Endometrial microvascular endothelial cells (primary cell): ENCODE data around the gene ZNF367. TPM values are rescaled to one million over a fixed set of nuclear protein-coding genes. Genes with fewer than 3 reads are reported as not detected.

Experiments used
- in situ Hi-C: cut with HindIII; loops from 2 replicates; pipeline ENCODE4 v1.10.0; 2017; ENCODE audit warnings: low sequenced_read_pairs, low pct_unique_long_range_greater_than_20kb; ENCODE audit errors: inconsistent ontology term
- total RNA-seq: library from RNA; depleted of rRNA; stranded (reverse); fragments of >200 nt; gene quantifications from one replicate; pipeline ENCODE4 v1.2.3, GENCODE V29; 2015; ENCODE audit errors: inconsistent ontology term

The ZNF367 gene
- total RNA-seq, 1 donor from 2014 or later = 11.1 TPM

DNA sequence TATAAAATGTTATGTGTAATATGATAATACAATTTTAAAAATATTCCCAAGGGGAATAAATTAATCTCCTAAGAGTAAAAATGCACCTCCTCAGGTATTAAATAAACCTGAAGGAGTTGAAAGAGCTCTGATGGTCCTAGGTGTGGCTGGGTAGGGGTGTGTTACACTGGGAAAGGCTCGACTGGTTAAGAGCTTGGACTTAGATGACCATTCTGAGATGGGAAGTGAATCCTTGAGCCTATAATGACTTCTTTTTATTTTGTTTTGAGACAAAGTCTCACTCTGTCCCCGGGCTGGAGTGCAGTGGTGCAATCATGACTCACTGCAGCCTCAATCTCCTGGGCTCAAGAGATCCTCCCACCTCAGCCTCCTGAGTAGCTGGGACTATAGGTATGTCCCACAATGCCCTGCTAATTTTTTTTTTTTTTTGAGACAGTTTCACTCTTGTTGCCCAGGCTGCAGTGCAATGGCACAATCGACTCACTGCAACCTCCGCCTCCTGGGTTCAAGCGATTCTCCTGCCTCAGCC, 22.6 kb upstream of the ZNF367 start:
- in situ Hi-C loops = no loop called here

DNA sequence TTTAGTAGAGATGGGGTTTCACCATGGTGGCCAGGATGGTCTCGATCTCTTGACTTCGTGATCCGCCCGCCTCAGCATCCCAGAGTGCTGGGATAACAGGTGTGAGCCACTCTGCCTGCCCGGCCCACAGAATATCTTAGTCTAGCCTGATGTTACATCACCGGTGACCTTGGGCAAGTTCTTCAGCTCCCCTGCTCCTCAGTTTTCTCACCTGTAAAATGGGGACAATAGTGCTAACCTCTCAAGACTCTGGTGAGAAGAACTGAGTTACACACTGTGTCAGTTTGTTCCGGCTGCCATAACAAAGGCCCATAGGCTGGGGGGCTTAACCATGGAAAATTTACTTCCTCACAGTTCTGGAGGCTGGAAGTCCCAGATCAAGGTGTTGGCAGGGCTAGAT, 19.3 kb upstream of the ZNF367 start:
- in situ Hi-C loops = no loop called here

DNA sequence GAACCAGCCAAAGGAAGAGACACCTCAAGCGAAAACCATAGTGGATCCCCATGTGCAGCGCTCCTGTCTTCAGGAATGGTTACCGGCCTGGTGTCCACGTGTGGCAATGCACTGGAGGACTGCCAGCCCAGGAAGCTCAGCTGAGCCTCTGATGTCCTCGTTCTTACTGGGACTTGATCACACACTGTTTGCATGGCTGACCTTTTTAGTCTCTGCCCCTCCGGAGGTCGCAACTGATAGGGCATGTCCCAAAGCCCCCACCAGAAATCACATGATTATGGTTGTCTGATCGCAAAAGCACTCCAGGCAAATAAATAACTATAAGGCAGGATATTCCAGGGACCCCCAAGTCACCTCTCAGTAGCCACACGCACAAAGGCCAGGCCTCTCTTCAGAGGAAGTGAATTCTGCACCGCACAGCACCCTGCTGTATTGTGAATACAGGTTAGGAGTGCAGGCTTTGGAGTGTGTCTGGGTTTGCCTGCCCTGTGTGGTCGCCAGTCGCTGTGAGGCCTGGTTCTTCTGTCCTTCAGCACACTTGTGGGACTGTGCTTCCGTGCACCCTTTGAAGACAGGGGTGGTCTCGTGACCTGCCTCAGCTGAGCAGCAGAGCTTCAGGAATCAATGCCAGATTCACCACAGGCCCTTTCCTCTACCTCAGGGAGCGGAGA, 18.4 kb upstream of the ZNF367 start:
- in situ Hi-C loops = no loop called here

DNA sequence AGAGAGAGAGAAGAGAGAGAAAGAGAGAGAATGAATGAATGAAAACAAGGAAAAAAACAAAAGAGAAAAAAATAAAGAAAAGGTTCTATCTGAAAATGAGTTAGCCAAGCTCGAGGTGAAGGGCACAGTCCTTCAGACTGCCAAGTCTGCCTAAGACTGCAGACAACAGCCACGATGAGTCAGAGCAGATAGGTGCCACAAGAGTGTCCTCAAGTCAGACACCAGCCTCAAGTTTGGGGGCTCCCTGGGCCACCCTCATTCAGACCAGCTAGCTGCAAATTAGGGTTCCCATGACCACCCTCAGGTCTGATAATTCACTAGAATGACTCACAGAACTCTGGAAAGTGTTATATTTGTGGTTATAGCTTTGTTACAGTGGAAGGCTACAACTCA, 17.9 kb upstream of the ZNF367 start:
- in situ Hi-C loops = no loop called here

DNA sequence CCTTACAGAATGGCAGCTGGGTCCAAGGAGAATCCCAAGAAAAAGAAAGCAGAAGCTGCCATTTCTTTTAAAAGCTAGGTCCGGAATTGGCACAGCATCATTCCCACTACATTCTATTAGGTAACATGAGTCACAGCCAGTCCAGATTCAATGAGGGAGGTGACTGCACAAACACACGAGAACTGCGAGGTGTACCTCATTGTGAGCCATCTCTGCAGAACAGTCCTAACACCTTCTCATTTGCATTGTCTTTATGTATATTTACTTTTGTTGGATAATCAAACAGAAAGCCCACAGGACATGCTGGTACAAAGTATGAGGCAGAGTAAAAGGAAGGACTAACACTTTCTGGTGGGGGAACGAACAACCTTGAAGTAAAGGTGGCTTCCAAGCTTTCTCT, 17.2 kb upstream of the ZNF367 start:
- in situ Hi-C loops = no loop called here

DNA sequence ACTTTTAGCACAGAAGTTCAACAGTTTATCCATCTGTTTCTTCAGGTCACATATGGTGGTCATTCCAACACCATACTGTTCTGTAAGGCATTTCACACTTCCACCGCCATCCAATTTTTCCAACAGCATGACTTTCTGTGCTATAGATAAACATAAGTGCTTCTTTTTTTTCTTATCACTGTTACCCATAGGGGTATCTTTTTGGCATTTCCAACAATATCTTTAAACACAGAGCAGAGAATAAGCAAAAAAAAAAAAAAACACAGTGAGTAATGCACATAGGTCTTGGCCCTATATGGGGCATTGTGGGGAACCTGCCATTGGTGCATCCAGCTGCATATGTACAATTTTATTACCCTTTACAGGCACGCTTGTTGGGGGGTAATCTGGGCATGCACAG, 12.2 kb upstream of the ZNF367 start:
- in situ Hi-C loops = no loop called here

DNA sequence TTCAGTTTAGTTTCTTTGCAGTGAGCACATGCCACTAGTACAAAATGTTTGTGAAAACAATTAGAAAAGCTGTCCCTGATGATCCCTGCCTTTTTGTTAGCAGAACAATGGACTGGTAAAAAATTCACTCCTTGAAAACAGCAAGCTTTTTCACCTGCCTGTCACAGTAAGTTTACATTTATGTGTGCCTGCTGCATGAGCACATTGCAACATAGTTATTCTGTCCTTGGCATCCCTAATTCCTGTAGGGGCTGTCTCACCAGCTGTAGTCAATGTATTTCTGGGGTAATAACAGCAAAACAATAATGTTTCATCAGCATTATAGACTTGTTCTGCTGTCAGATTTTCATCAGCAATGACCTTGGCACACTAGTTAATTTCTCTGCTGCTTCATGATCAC, 11.6 kb upstream of the ZNF367 start:
- in situ Hi-C loops = no loop called here

DNA sequence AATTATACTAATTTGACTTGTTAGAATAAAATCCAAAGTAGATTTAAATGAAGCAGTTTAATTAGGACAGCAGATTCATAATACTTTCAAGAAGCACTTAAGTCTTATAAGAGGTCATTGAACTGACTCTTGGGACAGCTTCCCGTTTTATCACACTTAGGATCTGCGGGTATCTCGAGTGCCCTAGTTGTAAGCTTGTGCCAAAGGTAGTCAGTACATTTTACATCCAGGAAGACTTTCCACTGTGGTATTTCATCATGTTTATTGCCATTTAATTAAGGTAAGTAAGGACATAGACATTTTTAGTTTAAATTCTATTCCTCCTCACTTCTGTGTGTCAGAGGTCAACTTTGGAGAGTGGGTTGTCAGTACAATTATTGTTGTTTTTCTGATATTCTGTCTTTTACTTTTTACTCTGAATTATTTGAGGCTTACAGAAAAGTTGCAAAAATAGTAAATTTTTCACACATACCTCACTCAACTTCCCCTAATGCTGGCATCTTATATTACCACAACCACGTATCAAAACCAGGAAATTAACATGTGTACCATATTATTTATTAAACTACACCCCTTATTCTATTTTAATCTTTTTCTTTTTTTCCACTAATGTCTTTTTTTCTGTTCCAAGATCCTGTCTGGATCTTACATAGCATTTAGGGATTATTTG, 7.5 kb upstream of the ZNF367 start:
- in situ Hi-C loops = no loop called here

DNA sequence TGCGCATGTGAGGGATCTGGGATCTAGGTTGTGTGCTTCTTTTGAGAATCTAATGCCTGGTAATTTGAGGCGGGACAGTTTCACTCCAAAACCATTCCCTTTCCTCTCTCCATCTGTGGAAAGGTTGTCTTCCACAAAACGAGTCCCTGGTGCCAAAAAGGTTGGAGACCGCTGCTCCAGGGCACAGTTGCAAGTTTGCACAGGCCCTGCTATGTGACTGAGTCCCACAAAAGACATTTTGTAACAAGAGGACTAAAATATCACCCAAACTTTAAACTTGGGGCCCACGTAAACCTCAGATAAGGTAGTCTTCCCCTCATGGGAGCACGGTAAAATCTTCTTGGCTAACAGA, 5.8 kb upstream of the ZNF367 start:
- in situ Hi-C loops = no loop called here

DNA sequence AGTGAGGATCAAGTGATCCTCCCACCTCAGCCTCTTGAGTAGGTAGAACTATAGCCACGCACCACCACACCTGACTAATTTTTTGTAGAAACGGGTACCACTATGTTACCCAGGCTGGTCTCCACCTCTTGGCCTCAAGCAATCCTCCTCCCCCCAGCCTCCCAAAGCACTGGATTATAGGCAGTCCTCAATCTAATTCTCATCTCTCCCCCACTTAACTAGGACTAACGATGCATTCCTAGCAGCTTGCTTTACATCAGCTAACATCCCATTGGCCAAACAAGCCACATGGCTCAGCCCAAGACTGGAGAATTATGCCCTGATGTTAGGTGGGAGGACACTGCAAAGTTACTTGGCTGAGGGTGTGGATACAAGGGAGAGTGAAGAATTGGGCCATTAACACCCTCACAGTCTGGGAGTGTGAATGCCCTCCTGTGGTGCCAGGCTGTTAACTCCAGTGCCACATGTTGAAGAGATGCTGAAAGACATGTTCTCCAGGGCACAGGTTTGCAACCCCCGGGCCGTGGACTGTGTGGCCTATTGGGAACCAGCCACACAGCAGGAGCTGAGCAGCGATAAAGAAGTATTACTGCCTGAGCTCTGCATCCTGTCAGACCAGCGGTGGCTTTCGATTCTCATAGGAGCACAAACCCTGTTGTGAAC, 5.3 kb upstream of the ZNF367 start:
- in situ Hi-C loops = no loop called here

DNA sequence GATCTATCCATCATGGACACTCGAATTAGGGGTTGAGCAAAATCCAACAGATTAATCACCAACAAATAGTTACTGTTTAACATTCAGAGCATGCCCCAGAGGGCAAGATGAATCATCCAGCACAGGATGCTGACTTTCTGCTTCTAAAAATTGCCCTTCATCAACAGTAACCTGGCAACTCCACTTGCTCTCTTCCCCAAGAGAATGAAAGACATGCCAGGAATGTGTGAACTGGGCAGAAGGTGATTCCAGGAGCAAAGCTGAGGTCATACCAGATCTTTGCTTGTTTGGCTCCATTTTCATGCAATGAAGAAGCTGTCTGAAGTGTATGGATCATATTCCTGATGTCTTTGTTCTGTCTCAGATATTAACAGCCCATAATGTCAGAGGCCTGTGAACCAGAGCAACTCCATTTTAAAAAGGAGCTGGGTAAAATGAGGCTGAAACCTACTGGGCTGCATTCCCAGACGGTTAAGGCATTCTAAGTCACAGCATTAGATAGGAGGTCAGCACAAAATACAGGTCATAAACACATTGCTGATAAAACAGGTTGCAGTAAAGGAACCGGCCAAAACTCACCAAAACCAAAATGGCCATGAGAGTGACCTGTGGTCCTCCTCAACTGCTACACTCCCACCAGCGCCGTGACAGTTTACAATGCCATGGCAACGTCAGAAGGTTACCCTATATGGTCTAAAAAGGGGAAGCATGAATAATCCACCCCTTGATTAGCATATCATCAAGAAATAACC, 2.5 kb upstream of the ZNF367 start:
- in situ Hi-C loops = no loop called here

DNA sequence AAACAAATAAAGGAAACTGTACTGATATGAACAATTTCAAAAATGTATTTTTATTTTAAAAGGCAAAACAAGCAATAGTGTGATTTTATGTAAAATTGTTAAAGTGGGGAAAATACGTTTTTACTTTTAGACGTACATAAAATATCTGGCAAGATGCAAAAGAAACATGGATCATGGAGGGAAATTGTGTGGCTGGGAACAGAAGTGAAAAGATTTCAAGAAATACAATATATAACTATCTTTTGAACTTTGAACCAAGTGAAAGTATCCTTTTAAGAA, 1.5 kb upstream of the ZNF367 start:
- in situ Hi-C loops = no loop called here

DNA sequence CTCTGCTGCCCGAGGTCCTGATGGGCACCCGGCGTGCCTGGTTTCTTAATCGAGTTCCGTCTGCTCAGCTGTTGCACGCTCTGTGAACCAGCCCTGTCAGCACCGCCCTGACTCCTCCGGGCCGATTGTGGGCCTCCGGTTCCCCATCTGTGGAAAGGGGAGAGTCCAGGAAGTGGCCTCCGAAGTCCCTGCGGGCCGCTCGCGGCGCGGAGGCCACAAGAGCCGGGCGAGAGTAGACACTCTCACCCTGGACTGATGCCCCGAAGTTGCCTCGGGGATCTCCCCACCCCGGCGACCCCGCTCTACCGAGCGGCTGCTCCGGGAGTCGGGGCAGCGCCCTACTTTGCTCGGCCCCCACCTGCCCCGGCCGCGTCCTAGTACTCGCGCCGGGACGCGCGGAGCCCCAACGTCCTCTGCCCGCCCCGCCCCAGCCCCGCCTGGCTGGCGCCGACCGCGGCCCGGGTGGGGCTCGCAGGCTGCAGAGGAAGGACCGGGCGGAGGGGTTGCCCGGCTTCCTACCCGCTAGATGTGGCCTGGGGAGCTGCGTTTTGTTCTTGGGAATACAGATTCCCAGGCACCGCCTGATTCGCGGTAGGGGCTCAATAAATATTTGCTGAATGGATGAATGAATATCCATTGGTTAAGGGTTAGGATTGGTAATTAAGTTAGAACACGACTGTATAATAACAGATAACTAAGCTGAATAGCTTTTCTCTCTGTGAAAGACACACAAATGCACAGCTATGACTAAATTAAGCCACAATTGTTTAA, 935 bp upstream of the ZNF367 start:
- in situ Hi-C loops = no loop called here

DNA sequence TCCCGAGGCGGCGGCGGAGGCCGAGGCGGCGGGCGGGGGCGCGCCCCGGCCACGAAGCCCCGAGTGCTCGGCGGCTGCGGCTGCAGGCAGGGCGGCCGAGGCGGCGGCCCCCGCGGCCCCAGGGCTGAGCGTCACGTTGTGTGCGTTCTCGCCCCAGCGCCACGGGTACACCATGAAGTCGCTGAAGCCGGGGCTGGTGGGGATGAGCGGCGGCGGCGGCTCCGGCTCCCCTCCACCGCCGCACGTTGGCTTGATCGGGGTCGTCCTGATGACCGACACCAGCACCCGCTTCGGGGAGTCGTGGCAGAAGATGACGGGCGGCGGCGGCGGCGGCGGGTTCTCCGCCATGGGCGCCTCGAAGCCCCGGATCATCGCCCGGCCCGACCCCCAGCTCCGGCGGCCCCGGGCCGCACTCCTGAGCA, 498 bp downstream of the ZNF367 start:
- in situ Hi-C loops = no loop called here

DNA sequence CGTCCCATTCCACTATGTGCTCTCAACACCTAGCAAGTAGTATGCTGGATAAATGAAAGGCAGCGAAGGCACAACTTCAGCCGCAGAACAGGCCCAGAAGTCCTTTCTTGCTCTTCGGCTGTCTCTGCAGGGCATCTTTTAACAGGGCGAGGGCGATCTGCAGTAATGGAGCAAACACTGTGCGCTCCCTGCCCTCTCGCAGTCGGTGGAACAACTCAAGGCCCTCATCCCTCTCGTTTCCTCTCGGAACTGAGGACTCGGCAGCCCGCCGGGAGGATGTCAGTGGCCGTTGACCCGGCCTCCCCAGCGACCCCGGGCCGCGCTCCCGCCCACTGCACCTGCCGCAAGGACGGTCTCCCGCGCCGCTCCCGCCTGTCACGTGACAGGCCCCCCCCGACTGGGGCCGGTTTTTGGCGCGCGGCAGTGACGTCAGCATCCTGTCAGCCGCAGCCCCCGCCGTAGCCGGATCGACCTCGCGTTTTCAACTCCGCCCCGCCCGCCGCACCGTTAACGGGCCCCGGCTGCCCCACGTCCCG, 1.1 kb downstream of the ZNF367 start:
- in situ Hi-C loops = no loop called here

DNA sequence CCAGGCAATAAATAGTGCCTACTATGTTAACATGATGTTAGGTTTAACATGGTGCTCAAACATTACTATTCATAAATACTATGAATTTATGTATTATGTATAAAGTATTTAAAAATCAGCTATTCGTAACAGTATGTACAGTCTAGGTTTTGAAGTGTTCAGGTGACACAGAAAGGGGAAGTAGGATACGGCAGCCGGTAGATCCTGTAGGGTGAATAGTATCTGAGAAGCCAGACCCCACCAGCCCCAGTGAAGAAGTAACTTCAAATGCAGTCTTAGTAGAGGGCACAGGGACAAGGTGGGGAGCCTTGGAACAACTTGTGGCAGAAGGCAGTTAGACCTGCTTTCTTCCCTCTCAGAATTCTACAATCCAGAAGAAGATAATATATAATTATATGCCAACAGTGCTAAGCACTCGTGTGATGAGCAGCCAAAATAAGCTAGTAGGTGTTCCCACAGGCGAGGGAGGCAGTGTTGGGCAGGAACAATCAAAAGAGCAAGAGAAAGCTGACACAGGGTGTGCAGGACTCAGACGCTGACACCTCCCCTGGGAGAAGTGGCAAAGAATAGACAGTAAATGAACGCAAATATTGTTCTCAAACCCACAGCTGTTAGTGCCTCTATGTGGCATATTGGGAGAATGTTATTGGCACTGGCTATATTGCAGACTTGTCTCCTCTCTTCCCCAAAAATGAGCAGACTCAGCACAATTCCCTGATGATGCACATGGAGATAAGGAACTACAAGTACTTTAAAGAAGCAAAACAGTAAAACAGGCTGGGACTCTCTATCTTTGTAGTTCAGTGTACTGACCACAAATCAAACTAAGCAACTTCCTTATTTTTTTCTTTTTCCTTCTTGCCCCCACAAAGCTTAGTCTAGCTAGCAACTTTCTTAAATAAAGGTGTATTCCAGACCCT, 4.6 kb downstream of the ZNF367 start:
- in situ Hi-C loops = no loop called here

DNA sequence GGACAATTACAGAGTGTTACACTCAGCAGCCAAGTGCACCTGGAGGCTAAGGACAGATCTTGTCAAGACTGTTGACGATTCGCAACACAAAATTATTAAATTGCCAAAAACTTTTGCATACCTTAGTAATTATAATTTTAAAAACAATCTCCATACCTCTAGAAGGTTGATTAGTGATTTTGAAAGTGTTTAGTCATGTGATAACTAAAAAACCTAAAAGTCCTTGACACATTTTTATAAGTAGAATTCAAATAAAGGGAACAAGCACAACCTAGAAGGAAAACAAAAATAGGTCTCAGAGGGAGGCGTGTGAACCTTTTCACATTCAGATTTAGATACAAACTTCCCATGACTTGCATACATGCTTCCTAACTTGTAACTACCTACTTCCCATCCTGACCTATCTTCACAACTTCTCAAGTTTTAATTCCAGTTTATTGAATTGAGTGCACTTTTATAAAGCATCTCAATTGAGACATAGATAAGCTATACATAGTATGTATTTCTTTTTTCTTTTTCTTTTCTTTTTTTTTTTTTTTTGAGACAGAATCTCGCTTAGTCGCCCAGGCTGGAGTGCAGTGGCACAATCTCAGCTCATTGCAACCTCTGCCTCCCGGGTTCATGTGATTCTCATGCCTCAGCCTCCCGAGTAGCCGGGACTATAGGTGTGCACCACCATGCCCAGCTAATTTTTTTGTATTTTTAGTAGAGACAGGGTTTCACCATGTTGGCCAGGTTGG, 5.8 kb downstream of the ZNF367 start:
- in situ Hi-C loops = no loop called here
